GM12874 (cell line): Measurements from ENCODE around the gene UCKL1.

Experiments used
- CTCF ChIP-seq: IDR thresholded peaks from 2 replicates; pipeline ENCODE4 v1.5.1; 2011; ENCODE audit warnings: low read depth, mild to moderate bottlenecking, control low read depth, low read length, moderate library complexity; ENCODE audit not compliant: insufficient read depth

UCKL1 gene

GRCh38 chr20:63963784-63964301 is 7.6 kb upstream of the UCKL1 start:
- no peak for TF ChIP-seq CTCF

GRCh38 chr20:63963348-63963741 is 7.1 kb upstream of the UCKL1 start:
- TF ChIP-seq CTCF: no peak

- no peak for TF ChIP-seq CTCF
Measured at GRCh38 chr20:63962426-63963347, 6.5 kb upstream of the UCKL1 start.

GRCh38 chr20:63961664-63962425 is 5.6 kb upstream of the UCKL1 start:
- TF ChIP-seq CTCF: no peak

GRCh38 chr20:63959699-63960075 is 3.5 kb upstream of the UCKL1 start:
- TF ChIP-seq CTCF: no peak

- TF ChIP-seq CTCF: no peak
Measured at GRCh38 chr20:63958964-63959698, 2.9 kb upstream of the UCKL1 start.

GRCh38 chr20:63958471-63958870 is 2.3 kb upstream of the UCKL1 start:
- TF ChIP-seq CTCF: no peak
